Small intestine (tissue), 7 donors: Measurements from ENCODE around the gene DDX17. TPM values are rescaled to one million over a fixed set of nuclear protein-coding genes. Genes with fewer than 3 reads are reported as not detected.
A peak's percentile ranks its signal among the peaks of the same experiment; 100 is the strongest.
"Not testable (repeated sequence)": the region's sequence is repeated elsewhere in the genome, so short reads cannot be mapped to it uniquely, and the experiment has no call there.

Experiments
- DNase-seq, 2 donors: peaks; one replicate each; pipeline versions ENCODE4 v3.0.0 to v3.0.0-alpha.2; 2013
- FAIRE-seq: peaks from 2 replicates; lab custom pipeline; 2012; peaks lifted over from hg19 to GRCh38; lab: Jason Lieb, UNC
- H3K27ac ChIP-seq, 3 donors: one replicate each; pipeline ENCODE4 v1.5.1; 2013; ENCODE audit warnings: low read length in 2 of 3, mild to moderate bottlenecking in 2 of 3, control low read depth in 1 of 3, inconsistent platforms in 1 of 3, low read depth in 1 of 3, moderate library complexity in 1 of 3
- H3K27me3 ChIP-seq, 3 donors: one replicate each; pipeline ENCODE4 v1.6.1; 2013; ENCODE audit warnings: low read length in 3 of 3, inconsistent platforms in 1 of 3; ENCODE audit not compliant: control insufficient read depth in 3 of 3, insufficient read depth in 3 of 3
- H3K36me3 ChIP-seq, 3 donors: one replicate each; pipeline ENCODE4 v1.6.1; 2013; ENCODE audit warnings: low read length in 3 of 3, inconsistent platforms in 1 of 3, low read depth in 1 of 3, mild to moderate bottlenecking in 1 of 3, moderate library complexity in 1 of 3; ENCODE audit not compliant: control insufficient read depth in 3 of 3, insufficient read depth in 2 of 3
- H3K4me1 ChIP-seq, 3 donors: one replicate each; pipeline ENCODE4 v1.6.1; 2013; ENCODE audit warnings: low read length in 2 of 3, inconsistent platforms in 1 of 3, low read depth in 1 of 3, mild to moderate bottlenecking in 1 of 3, moderate library complexity in 1 of 3; ENCODE audit not compliant: control insufficient read depth in 3 of 3, insufficient read depth in 2 of 3
- H3K4me3 ChIP-seq, 3 donors: one replicate each; pipeline ENCODE4 v1.5.1; 2013; ENCODE audit warnings: low read length in 3 of 3, control low read depth in 1 of 3, inconsistent platforms in 1 of 3, low read depth in 1 of 3, mild to moderate bottlenecking in 1 of 3, moderate library complexity in 1 of 3
- H3K9me3 ChIP-seq, 2 donors: one replicate each; pipeline ENCODE4 v1.6.1; 2013; ENCODE audit warnings: low read depth in 1 of 2, low read length in 1 of 2; ENCODE audit not compliant: control insufficient read depth in 2 of 2, insufficient read depth in 1 of 2
- WGBS, 3 donors: extraction: QIAGEN DNeasy Blood & Tissue Kit; methylation state at CpG; one replicate each; pipeline ENCODE4 v1.1.7; 2013; 5-methylcytosine and 5-hydroxymethylcytosine counted together
- polyA plus RNA-seq, 4 donors: library from polyadenylated mRNA; stranded (reverse) in 3 of 4; unstranded in 1 of 4; fragments of 200-250 nt in 3 of 4; fragments of 120-200 nt in 1 of 4; gene quantifications; one replicate each; pipeline versions ENCODE4 v1.2.1 to v1.2.3, GENCODE V29; 2013
- donor health status: healthy with polysubstance abuse.
- donor health status: control.
- donor health status: control.
- donor health status: Bipolar disorder and iron deficiency.
- donor health status: healthy.

DDX17 gene
- polyA plus RNA-seq, 4 donors, result 72.4 to 477 (median 104) TPM

- no peaks in the 10 kb centered on the region for H3K9me3 ChIP-seq
- peaks cover 17 to 30% (median 19%) of the 10 kb centered on the region in 3 donors for H3K36me3 ChIP-seq
- FAIRE-seq, result no peak
- H3K4me1 ChIP-seq, result peaks cover 0 to 7% (median 0%) of the 10 kb centered on the region in 3 donors
- no peak overlapping the region for H3K4me3 ChIP-seq
- peak overlapping the region in 1 of 3 donors; percentile 22 for H3K27ac ChIP-seq
- WGBS, 3 donors, result 79 to 84% (median 83%) methylated on average over 7 of the region's 7 CpGs
- no peak for DNase-seq
- H3K27me3 ChIP-seq, result no peaks in the 10 kb centered on the region
Measured at GRCh38 chr22:38479096-38479837, 26.8 kb downstream of the DDX17 start.

- WGBS, 3 donors, result 25 to 67% (median 45%) methylated on average over 1 of the region's 1 CpG
- FAIRE-seq, result no peak
Measured at GRCh38 chr22:38477585-38477984, 28.5 kb downstream of the DDX17 start.

GRCh38 chr22:38474003-38474607, 32.0 kb downstream of the DDX17 start:
- Histone ChIP-seq H3K27me3 (no peaks in the 10 kb centered on the region), H3K36me3 (peaks cover 0 to 21% (median 0%) of the 10 kb centered on the region in 3 donors), H3K27ac (no peak overlapping the region), H3K4me1 (peaks cover 0 to 7% (median 0%) of the 10 kb centered on the region in 3 donors), H3K9me3 (no peaks in the 10 kb centered on the region), H3K4me3 (no peak overlapping the region)
- DNase-seq (no peak), FAIRE-seq (no peak)
- WGBS, 3 donors, result 74 to 82% (median 78%) methylated on average over 10 of the region's 10 CpGs

More at GRCh38 chr22:38477585-38477984, 28.5 kb downstream of the DDX17 start:
- DNase-seq, result peak in 1 of 2 donors; percentile 56
- no peaks in the 10 kb centered on the region for H3K27me3 ChIP-seq
- peaks cover 3 to 31% (median 8%) of the 10 kb centered on the region in 3 donors for H3K36me3 ChIP-seq
- H3K9me3 ChIP-seq, result no peaks in the 10 kb centered on the region
- H3K4me3 ChIP-seq, result no peak overlapping the region
- H3K27ac ChIP-seq, result peak overlapping the region in 1 of 3 donors; percentile 10
- H3K4me1 ChIP-seq, result peaks cover 0 to 7% (median 0%) of the 10 kb centered on the region in 3 donors

- DNase-seq (no peak), FAIRE-seq (no peak)
- WGBS, 3 donors, result 88 to 90% (median 89%) methylated on average over 11 of the region's 11 CpGs
- no peak overlapping the region for H3K27ac ChIP-seq
- peaks cover 0 to 12% (median 0%) of the 10 kb centered on the region in 3 donors for H3K27me3 ChIP-seq
- no peaks in the 10 kb centered on the region for H3K9me3 ChIP-seq
- H3K4me3 ChIP-seq, result no peak overlapping the region
- peaks cover 0 to 15% (median 0%) of the 10 kb centered on the region in 3 donors for H3K4me1 ChIP-seq
- H3K36me3 ChIP-seq, result peaks cover 0 to 19% (median 0%) of the 10 kb centered on the region in 3 donors
Measured at GRCh38 chr22:38471237-38471636, 34.9 kb downstream of the DDX17 start.

- Histone ChIP-seq H3K36me3 (peaks cover 0 to 17% (median 0%) of the 10 kb centered on the region in 3 donors), H3K27me3 (peaks cover 0 to 12% (median 0%) of the 10 kb centered on the region in 3 donors), H3K4me1 (peaks cover 0 to 15% (median 0%) of the 10 kb centered on the region in 3 donors)
- not testable (repeated sequence) for FAIRE-seq, DNase-seq, H3K9me3 ChIP-seq, H3K4me3 ChIP-seq, H3K27ac ChIP-seq
- 91 to 93% (median 93%) methylated on average over 10 of the region's 10 CpGs for WGBS, 3 donors
Measured at GRCh38 chr22:38470179-38470578, 35.9 kb downstream of the DDX17 start.

- peaks cover 0 to 15% (median 0%) of the 10 kb centered on the region in 3 donors for H3K4me1 ChIP-seq
- peaks cover 0 to 12% (median 0%) of the 10 kb centered on the region in 3 donors for H3K27me3 ChIP-seq
- WGBS, 3 donors, result 91 to 95% (median 95%) methylated on average over 6 of the region's 6 CpGs
- FAIRE-seq (no peak), DNase-seq (no peak)
- no peak overlapping the region for H3K4me3 ChIP-seq
- peaks cover 0 to 14% (median 0%) of the 10 kb centered on the region in 3 donors for H3K36me3 ChIP-seq
- no peak overlapping the region for H3K27ac ChIP-seq
- H3K9me3 ChIP-seq, result no peaks in the 10 kb centered on the region
Measured at GRCh38 chr22:38469306-38469781, 36.8 kb downstream of the DDX17 start.

- H3K4me3 ChIP-seq, result peak overlapping the region; percentile 47 to 93 (median 58)
- peaks cover 0 to 15% (median 0%) of the 10 kb centered on the region in 3 donors for H3K27me3 ChIP-seq
- DNase-seq (no peak), FAIRE-seq (no peak)
- WGBS, 3 donors, result 65 to 69% (median 66%) methylated on average over 26 to 28 of the region's 28 CpGs
- H3K36me3 ChIP-seq, result peaks cover 0 to 9% (median 0%) of the 10 kb centered on the region in 3 donors
- peaks cover 0 to 19% (median 0%) of the 10 kb centered on the region in 3 donors for H3K4me1 ChIP-seq
- H3K27ac ChIP-seq, result peak overlapping the region in 1 of 3 donors; percentile 38
- no peaks in the 10 kb centered on the region for H3K9me3 ChIP-seq
Measured at GRCh38 chr22:38468443-38469305, 37.4 kb downstream of the DDX17 start.
